Measurements from ENCODE around the gene PRH1.

The PRH1 gene

GRCh38 chr12:10842862-10843261, 41.2 kb downstream of the PRH1 start:
- DNase-seq (ENCODE audit: low read depth in 4 of 4, low spot score in 1 of 4) = no peak

GRCh38 chr12:10838461-10838860, 45.6 kb downstream of the PRH1 start:
- DNase-seq (ENCODE audit: low read depth in 4 of 4, low spot score in 1 of 4) = no peak
